Measurements from ENCODE around the gene S100A6. TPM values are rescaled to one million over a fixed set of nuclear protein-coding genes. Genes with fewer than 3 reads are reported as not detected.
A peak's percentile ranks its signal among the peaks of the same experiment; 100 is the strongest.

Gene S100A6
- polyA plus RNA-seq, 2 of the 4 experiments (the other 2 are of a cell fraction): 898 to 3,552 TPM

GRCh38 chr1:153490272-153491051, 45.3 kb downstream of the S100A6 start (continued):
- TF ChIP-seq, protein P1, sequence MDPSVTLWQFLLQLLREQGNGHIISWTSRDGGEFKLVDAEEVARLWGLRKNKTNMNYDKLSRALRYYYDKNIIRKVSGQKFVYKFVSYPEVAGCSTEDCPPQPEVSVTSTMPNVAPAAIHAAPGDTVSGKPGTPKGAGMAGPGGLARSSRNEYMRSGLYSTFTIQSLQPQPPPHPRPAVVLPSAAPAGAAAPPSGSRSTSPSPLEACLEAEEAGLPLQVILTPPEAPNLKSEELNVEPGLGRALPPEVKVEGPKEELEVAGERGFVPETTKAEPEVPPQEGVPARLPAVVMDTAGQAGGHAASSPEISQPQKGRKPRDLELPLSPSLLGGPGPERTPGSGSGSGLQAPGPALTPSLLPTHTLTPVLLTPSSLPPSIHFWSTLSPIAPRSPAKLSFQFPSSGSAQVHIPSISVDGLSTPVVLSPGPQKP (IDR thresholded peaks at IDR 0.05; ENCODE audit: low read depth, low read length): no peak
- TF ChIP-seq CBX2 (IDR thresholded peaks at IDR 0.05; ENCODE audit: borderline replicate concordance, low read depth): no peak
- no peak for TF ChIP-seq MAX (IDR thresholded peaks at IDR 0.05)
- TF ChIP-seq GATA3 (IDR thresholded peaks at IDR 0.05; ENCODE audit: borderline replicate concordance): no peak; the same call in 1 of the 2 replicates
- no peak for TF ChIP-seq TP53 (CRISPR knock-in tag; IDR thresholded peaks at IDR 0.05)
- TF ChIP-seq MAFK (IDR thresholded peaks at IDR 0.05; ENCODE audit: partially characterized antibody): no peak
- no peak for TF ChIP-seq RNF2 (IDR thresholded peaks at IDR 0.05; ENCODE audit: borderline replicate concordance, low read depth)
- TF ChIP-seq, protein P2, sequence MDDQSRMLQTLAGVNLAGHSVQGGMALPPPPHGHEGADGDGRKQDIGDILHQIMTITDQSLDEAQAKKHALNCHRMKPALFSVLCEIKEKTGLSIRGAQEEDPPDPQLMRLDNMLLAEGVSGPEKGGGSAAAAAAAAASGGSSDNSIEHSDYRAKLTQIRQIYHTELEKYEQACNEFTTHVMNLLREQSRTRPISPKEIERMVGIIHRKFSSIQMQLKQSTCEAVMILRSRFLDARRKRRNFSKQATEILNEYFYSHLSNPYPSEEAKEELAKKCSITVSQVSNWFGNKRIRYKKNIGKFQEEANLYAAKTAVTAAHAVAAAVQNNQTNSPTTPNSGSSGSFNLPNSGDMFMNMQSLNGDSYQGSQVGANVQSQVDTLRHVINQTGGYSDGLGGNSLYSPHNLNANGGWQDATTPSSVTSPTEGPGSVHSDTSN (IDR thresholded peaks at IDR 0.05): no peak
- TF ChIP-seq HOXB5 (CRISPR knock-in tag; IDR thresholded peaks at IDR 0.05): no peak
- TF ChIP-seq CHD4 (IDR thresholded peaks at IDR 0.05; ENCODE audit: borderline replicate concordance): no peak
- TF ChIP-seq, protein P3, sequence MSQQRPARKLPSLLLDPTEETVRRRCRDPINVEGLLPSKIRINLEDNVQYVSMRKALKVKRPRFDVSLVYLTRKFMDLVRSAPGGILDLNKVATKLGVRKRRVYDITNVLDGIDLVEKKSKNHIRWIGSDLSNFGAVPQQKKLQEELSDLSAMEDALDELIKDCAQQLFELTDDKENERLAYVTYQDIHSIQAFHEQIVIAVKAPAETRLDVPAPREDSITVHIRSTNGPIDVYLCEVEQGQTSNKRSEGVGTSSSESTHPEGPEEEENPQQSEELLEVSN (IDR thresholded peaks at IDR 0.05; ENCODE audit: borderline replicate concordance, low read depth): no peak
- TF ChIP-seq CEBPB (IDR thresholded peaks at IDR 0.05): peak in 1 of 2 experiments; percentile 59; a peak in 3 of 4 replicates
- TF ChIP-seq KDM1A (IDR thresholded peaks at IDR 0.05; ENCODE audit: low read depth): no peak
- TF ChIP-seq EP300 (IDR thresholded peaks at IDR 0.05): peak in 1 of 2 experiments; percentile 15; a peak in 1 of 5 replicates
- TF ChIP-seq, protein P4, sequence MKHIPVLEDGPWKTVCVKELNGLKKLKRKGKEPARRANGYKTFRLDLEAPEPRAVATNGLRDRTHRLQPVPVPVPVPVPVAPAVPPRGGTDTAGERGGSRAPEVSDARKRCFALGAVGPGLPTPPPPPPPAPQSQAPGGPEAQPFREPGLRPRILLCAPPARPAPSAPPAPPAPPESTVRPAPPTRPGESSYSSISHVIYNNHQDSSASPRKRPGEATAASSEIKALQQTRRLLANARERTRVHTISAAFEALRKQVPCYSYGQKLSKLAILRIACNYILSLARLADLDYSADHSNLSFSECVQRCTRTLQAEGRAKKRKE (CRISPR knock-in tag; IDR thresholded peaks at IDR 0.05; ENCODE audit: low read depth): no peak
- TF ChIP-seq RARB (CRISPR knock-in tag; IDR thresholded peaks at IDR 0.05): no peak
- peak in 1 of 2 experiments; percentile 32; a peak in 2 of 5 replicates for TF ChIP-seq JUN (IDR thresholded peaks at IDR 0.05)
- TF ChIP-seq, protein P5, sequence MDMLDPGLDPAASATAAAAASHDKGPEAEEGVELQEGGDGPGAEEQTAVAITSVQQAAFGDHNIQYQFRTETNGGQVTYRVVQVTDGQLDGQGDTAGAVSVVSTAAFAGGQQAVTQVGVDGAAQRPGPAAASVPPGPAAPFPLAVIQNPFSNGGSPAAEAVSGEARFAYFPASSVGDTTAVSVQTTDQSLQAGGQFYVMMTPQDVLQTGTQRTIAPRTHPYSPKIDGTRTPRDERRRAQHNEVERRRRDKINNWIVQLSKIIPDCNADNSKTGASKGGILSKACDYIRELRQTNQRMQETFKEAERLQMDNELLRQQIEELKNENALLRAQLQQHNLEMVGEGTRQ (IDR thresholded peaks at IDR 0.05): no peak
- peak; percentile 60; the same call in 1 of the 2 replicates for TF ChIP-seq JUNB (IDR thresholded peaks at IDR 0.05)
- peak; percentile 59 for TF ChIP-seq FOSL2 (IDR thresholded peaks at IDR 0.05)
- TF ChIP-seq FOSL2 (CRISPR knock-in tag; IDR thresholded peaks at IDR 0.05): 0 out of 2 replicates have a peak, but pooled peaks have one; percentile 6
- TF ChIP-seq, protein P6, sequence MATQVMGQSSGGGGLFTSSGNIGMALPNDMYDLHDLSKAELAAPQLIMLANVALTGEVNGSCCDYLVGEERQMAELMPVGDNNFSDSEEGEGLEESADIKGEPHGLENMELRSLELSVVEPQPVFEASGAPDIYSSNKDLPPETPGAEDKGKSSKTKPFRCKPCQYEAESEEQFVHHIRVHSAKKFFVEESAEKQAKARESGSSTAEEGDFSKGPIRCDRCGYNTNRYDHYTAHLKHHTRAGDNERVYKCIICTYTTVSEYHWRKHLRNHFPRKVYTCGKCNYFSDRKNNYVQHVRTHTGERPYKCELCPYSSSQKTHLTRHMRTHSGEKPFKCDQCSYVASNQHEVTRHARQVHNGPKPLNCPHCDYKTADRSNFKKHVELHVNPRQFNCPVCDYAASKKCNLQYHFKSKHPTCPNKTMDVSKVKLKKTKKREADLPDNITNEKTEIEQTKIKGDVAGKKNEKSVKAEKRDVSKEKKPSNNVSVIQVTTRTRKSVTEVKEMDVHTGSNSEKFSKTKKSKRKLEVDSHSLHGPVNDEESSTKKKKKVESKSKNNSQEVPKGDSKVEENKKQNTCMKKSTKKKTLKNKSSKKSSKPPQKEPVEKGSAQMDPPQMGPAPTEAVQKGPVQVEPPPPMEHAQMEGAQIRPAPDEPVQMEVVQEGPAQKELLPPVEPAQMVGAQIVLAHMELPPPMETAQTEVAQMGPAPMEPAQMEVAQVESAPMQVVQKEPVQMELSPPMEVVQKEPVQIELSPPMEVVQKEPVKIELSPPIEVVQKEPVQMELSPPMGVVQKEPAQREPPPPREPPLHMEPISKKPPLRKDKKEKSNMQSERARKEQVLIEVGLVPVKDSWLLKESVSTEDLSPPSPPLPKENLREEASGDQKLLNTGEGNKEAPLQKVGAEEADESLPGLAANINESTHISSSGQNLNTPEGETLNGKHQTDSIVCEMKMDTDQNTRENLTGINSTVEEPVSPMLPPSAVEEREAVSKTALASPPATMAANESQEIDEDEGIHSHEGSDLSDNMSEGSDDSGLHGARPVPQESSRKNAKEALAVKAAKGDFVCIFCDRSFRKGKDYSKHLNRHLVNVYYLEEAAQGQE (IDR thresholded peaks at IDR 0.05): no peak

Data from A549 (cell line).